Subcutaneous adipose tissue (tissue), 4 donors: ENCODE data around the gene TCEA2. TPM values are rescaled to one million over a fixed set of nuclear protein-coding genes. Genes with fewer than 3 reads are reported as not detected.

ENCODE experiments used
- CTCF ChIP-seq: fragments of 450-650 bp; IDR thresholded peaks from one replicate; pipeline ENCODE4 v1.5.1; 2016; ENCODE audit warnings: low read depth, mild to moderate bottlenecking, control low read depth, antibody characterized with exemption, moderate library complexity
- total RNA-seq, 4 donors: library from RNA; depleted of rRNA; stranded (reverse); fragments of >200 nt; gene quantifications; one replicate each; pipeline ENCODE4 v1.1.0, GENCODE V29; 2016

Gene TCEA2
- total RNA-seq, 4 donors from 2014 or later: 30.8 to 36.9 (median 33.2) TPM

GRCh38 chr20:64052326-64052722, 10.7 kb upstream of the TCEA2 start:
- TF ChIP-seq CTCF: no peak

GRCh38 chr20:64052987-64053840, 9.8 kb upstream of the TCEA2 start:
- no peak for TF ChIP-seq CTCF

- no peak for TF ChIP-seq CTCF
Measured at GRCh38 chr20:64053841-64054661, 8.9 kb upstream of the TCEA2 start.

- no peak for TF ChIP-seq CTCF
Measured at GRCh38 chr20:64055396-64055892, 7.6 kb upstream of the TCEA2 start.

GRCh38 chr20:64055893-64056638, 6.9 kb upstream of the TCEA2 start:
- no peak for TF ChIP-seq CTCF

GRCh38 chr20:64056639-64056888, 6.4 kb upstream of the TCEA2 start:
- TF ChIP-seq CTCF: no peak
